ENCODE data around the gene MRTFA.

GRCh38 chr22:40628354-40629042 lies 8.0 kb downstream of the MRTFA start:
- no peak for TF ChIP-seq CTCF (IDR thresholded peaks at IDR 0.05)
- no peak for TF ChIP-seq ZFX (IDR thresholded peaks at IDR 0.05; ENCODE audit: borderline replicate concordance)

All from 22Rv1 (cell line).